Liver (tissue), 9 donors: ENCODE measurements around the gene IRF3. TPM values are rescaled to one million over a fixed set of nuclear protein-coding genes. Genes with fewer than 3 reads are reported as not detected.

ENCODE experiments used
- DNase-seq: peaks from one replicate; pipeline ENCODE4 v3.0.0-alpha.2; 2017; ENCODE audit warnings: low spot score
- H3K27ac ChIP-seq, 2 donors: one replicate each; pipeline ENCODE4 v1.7.0; 2013; ENCODE audit warnings: inconsistent platforms in 2 of 2, low read length in 2 of 2, control low read depth in 1 of 2, low read depth in 1 of 2, mild to moderate bottlenecking in 1 of 2
- H3K27me3 ChIP-seq, 4 donors: one replicate each; pipeline versions ENCODE4 v1.6.1 to v1.7.0; 2013; ENCODE audit warnings: low read length in 3 of 4, inconsistent platforms in 1 of 4, mild to moderate bottlenecking in 1 of 4, moderate library complexity in 1 of 4; ENCODE audit not compliant: control insufficient read depth in 4 of 4, insufficient read depth in 4 of 4
- H3K36me3 ChIP-seq, 4 donors: one replicate each; pipeline versions ENCODE4 v1.6.1 to v1.7.0; 2013; ENCODE audit warnings: low read length in 3 of 4, mild to moderate bottlenecking in 3 of 4, low read depth in 1 of 4, moderate library complexity in 1 of 4; ENCODE audit not compliant: control insufficient read depth in 4 of 4, insufficient read depth in 3 of 4
- H3K4me1 ChIP-seq, 4 donors: one replicate each; pipeline versions ENCODE4 v1.6.1 to v1.7.0; 2013; ENCODE audit warnings: low read length in 3 of 4, mild to moderate bottlenecking in 3 of 4, moderate library complexity in 1 of 4; ENCODE audit not compliant: control insufficient read depth in 4 of 4, insufficient read depth in 4 of 4
- H3K4me3 ChIP-seq, 3 donors: one replicate each; pipeline versions ENCODE4 v1.6.1 to v1.7.0; 2013; ENCODE audit warnings: low read length in 3 of 3, control low read depth in 1 of 3, low read depth in 1 of 3, mild to moderate bottlenecking in 1 of 3
- H3K9ac ChIP-seq, 2 donors: one replicate each; pipeline ENCODE4 v1.7.0; 2013; ENCODE audit warnings: low read length in 2 of 2, mild to moderate bottlenecking in 2 of 2, moderate library complexity in 2 of 2, control low read depth in 1 of 2, low read depth in 1 of 2
- H3K9me3 ChIP-seq, 4 donors: one replicate each; pipeline versions ENCODE4 v1.6.1 to v1.7.0; 2013; ENCODE audit warnings: low read length in 3 of 4; ENCODE audit not compliant: control insufficient read depth in 4 of 4
- ATF3 ChIP-seq: IDR thresholded peaks from 2 replicates; pipeline ENCODE4 v1.6.1; 2016; ENCODE audit warnings: antibody characterized with exemption
- CTCF ChIP-seq: fragments of 150-350 bp; IDR thresholded peaks from 2 replicates; pipeline ENCODE4 v1.5.1; 2017; ENCODE audit warnings: improper control_type of control experiment, low read depth, low read length; ENCODE audit not compliant: missing input control
- EGR1 ChIP-seq, 2 donors: IDR thresholded peaks; 2 replicates each; pipeline ENCODE4 v1.6.1; 2016 to 2018; ENCODE audit warnings: antibody characterized with exemption in 2 of 2, low read depth in 2 of 2
- FOXA1 ChIP-seq: IDR thresholded peaks from 2 replicates; pipeline ENCODE4 v1.6.1; 2016; ENCODE audit warnings: antibody characterized with exemption
- FOXA2 ChIP-seq: IDR thresholded peaks from 2 replicates; pipeline ENCODE4 v1.6.1; 2016; ENCODE audit warnings: antibody characterized with exemption
- HNF4A ChIP-seq, 2 donors: conservative IDR thresholded peaks; 2 replicates each; pipeline ENCODE4 v1.6.1; 2016; ENCODE audit warnings: antibody characterized with exemption in 2 of 2, mild to moderate bottlenecking in 2 of 2
- JUND ChIP-seq, 2 donors: IDR thresholded peaks; 2 replicates each; pipeline ENCODE4 v1.6.1; 2016; ENCODE audit warnings: antibody characterized with exemption in 2 of 2
- MAX ChIP-seq: IDR thresholded peaks from 2 replicates; pipeline ENCODE4 v1.6.1; 2016; ENCODE audit warnings: antibody characterized with exemption
- NR2F2 ChIP-seq: IDR thresholded peaks from 2 replicates; pipeline ENCODE4 v1.6.1; 2016; ENCODE audit warnings: antibody characterized with exemption
- RAD21 ChIP-seq, 2 donors: IDR thresholded peaks; 2 replicates each; pipeline ENCODE4 v1.6.1; 2016; ENCODE audit warnings: antibody characterized with exemption in 2 of 2, mild to moderate bottlenecking in 2 of 2
- REST ChIP-seq: IDR thresholded peaks from 2 replicates; pipeline ENCODE4 v1.6.1; 2016; ENCODE audit warnings: antibody characterized with exemption, mild to moderate bottlenecking
- RXRA ChIP-seq, 2 donors: IDR thresholded peaks; 2 replicates each; pipeline ENCODE4 v1.6.1; 2017 to 2018; ENCODE audit warnings: antibody characterized with exemption in 2 of 2, mild to moderate bottlenecking in 1 of 2
- SP1 ChIP-seq: IDR thresholded peaks from 2 replicates; pipeline ENCODE4 v1.6.1; 2018; ENCODE audit warnings: antibody characterized with exemption, mild to moderate bottlenecking
- TAF1 ChIP-seq: conservative IDR thresholded peaks from 2 replicates; pipeline ENCODE4 v1.6.1; 2016; ENCODE audit warnings: antibody characterized with exemption, mild to moderate bottlenecking
- YY1 ChIP-seq: IDR thresholded peaks from 2 replicates; pipeline ENCODE4 v1.6.1; 2016; ENCODE audit warnings: antibody characterized with exemption, mild to moderate bottlenecking
- ZBTB33 ChIP-seq: IDR thresholded peaks from 2 replicates; pipeline ENCODE4 v1.6.1; 2016; ENCODE audit warnings: antibody characterized with exemption
- WGBS: extraction: QIAGEN DNeasy Blood & Tissue Kit; methylation state at CpG from one replicate; pipeline ENCODE4 v1.1.7; 2013; 5-methylcytosine and 5-hydroxymethylcytosine counted together
- polyA plus RNA-seq, 2 donors: library from polyadenylated mRNA; stranded (reverse) in 1 of 2; unstranded in 1 of 2; fragments of 200-250 nt in 1 of 2; fragments of >200 nt in 1 of 2; fragmentation: Nextera tagmentation in 1 of 2; extraction: Ambion mirVana in 1 of 2; gene quantifications; one replicate each; pipeline versions ENCODE4 v1.2.1 to v1.2.3, GENCODE V29; 2013 to 2015
- total RNA-seq, 2 donors: library from RNA; depleted of rRNA; stranded (reverse); fragments of >200 nt; gene quantifications; one replicate each; pipeline ENCODE4 v1.2.3, GENCODE V29; 2014
- donor health status: healthy.
- donor health status: healthy.
- donor health status: healthy.
- donor health status: healthy.
- donor health status: healthy.

The IRF3 gene
- total and polyA plus RNA-seq, 4 donors, result 18.2 to 33.6 (median 28.1) TPM

GRCh38 chr19:49704888-49705642, 39.4 kb upstream of the IRF3 start:
- H3K27me3 ChIP-seq, result no peaks in the 10 kb centered on the region
- no peaks in the 10 kb centered on the region for H3K9me3 ChIP-seq
- no peak overlapping the region for H3K4me3 ChIP-seq
- DNase-seq, result no peak
- 92% methylated on average over 22 of the region's 22 CpGs for WGBS
- H3K9ac ChIP-seq, result no peak overlapping the region
- TF ChIP-seq RAD21 (IDR thresholded peaks at IDR 0.05), result no peak
- no peak for TF ChIP-seq JUND (IDR thresholded peaks at IDR 0.05)
- no peak for TF ChIP-seq CTCF
- TF ChIP-seq ATF3, result no peak
- no peak for TF ChIP-seq REST
- no peak for TF ChIP-seq TAF1
- no peaks in the 10 kb centered on the region for H3K36me3 ChIP-seq
- no peaks in the 10 kb centered on the region for H3K4me1 ChIP-seq
- H3K27ac ChIP-seq, result no peak overlapping the region

- no peak for DNase-seq
- no peak overlapping the region for H3K9ac ChIP-seq
- H3K27me3 ChIP-seq, result no peaks in the 10 kb centered on the region
- no peak for TF ChIP-seq EGR1 (IDR thresholded peaks at IDR 0.05; ENCODE audit: low read depth in 2 of 2)
- TF ChIP-seq RAD21 (IDR thresholded peaks at IDR 0.05), result no peak
- TF ChIP-seq HNF4A (conservative IDR thresholded peaks at IDR 0.05), result no peak
- TF ChIP-seq TAF1, result no peak
- no peak for TF ChIP-seq CTCF
- TF ChIP-seq FOXA2, result no peak
- no peak for TF ChIP-seq NR2F2
- TF ChIP-seq ZBTB33, result no peak
- TF ChIP-seq REST, result no peak
- TF ChIP-seq FOXA1, result no peak
- TF ChIP-seq JUND (IDR thresholded peaks at IDR 0.05), result no peak
- no peak for TF ChIP-seq SP1
- no peak for TF ChIP-seq RXRA (IDR thresholded peaks at IDR 0.05)
- TF ChIP-seq YY1, result no peak
- no peak for TF ChIP-seq ATF3
- no peak for TF ChIP-seq MAX
- H3K4me3 ChIP-seq, result no peak overlapping the region
- H3K36me3 ChIP-seq, result no peaks in the 10 kb centered on the region
- 30% methylated on average over 40 of the region's 40 CpGs for WGBS
- H3K27ac ChIP-seq, result no peak overlapping the region
- H3K9me3 ChIP-seq, result no peaks in the 10 kb centered on the region
- H3K4me1 ChIP-seq, result no peaks in the 10 kb centered on the region
These were observed 35.7 kb upstream of the IRF3 start for GRCh38 chr19:49701271-49701786.
